ENCODE measurements around the gene SPRING1.

SPRING1 gene

GRCh38 chr12:116774020-116774419 is 36.2 kb upstream of the SPRING1 start:
- TF ChIP-seq CTCF (IDR thresholded peaks at IDR 0.05; ENCODE audit: control insufficient read depth, extremely low read depth, insufficient read depth): no peak
- no peak overlapping the region for H3K4me3 ChIP-seq (ENCODE audit: low read depth, low read length)
- no peak for DNase-seq (ENCODE audit: low read depth)

- TF ChIP-seq CTCF (IDR thresholded peaks at IDR 0.05; ENCODE audit: control insufficient read depth, extremely low read depth, insufficient read depth): peak; percentile 32
- DNase-seq (ENCODE audit: low read depth): peak; percentile 89
Measured at GRCh38 chr12:116773276-116773731, 35.4 kb upstream of the SPRING1 start.

GRCh38 chr12:116771651-116772050 is 33.8 kb upstream of the SPRING1 start:
- no peak overlapping the region for H3K4me3 ChIP-seq (ENCODE audit: low read depth, low read length)
- no peak for DNase-seq (ENCODE audit: low read depth)
- no peak for TF ChIP-seq CTCF (IDR thresholded peaks at IDR 0.05; ENCODE audit: control insufficient read depth, extremely low read depth, insufficient read depth)

More at GRCh38 chr12:116773276-116773731, 35.4 kb upstream of the SPRING1 start:
- no peak overlapping the region for H3K4me3 ChIP-seq (ENCODE audit: low read depth, low read length)

GRCh38 chr12:116766746-116767145 is 28.9 kb upstream of the SPRING1 start:
- TF ChIP-seq CTCF (IDR thresholded peaks at IDR 0.05; ENCODE audit: control insufficient read depth, extremely low read depth, insufficient read depth): no peak
- H3K4me3 ChIP-seq (ENCODE audit: low read depth, low read length): no peak overlapping the region
- no peak for DNase-seq (ENCODE audit: low read depth)

- no peak for DNase-seq (ENCODE audit: low read depth)
- H3K4me3 ChIP-seq (ENCODE audit: low read depth, low read length): no peak overlapping the region
- TF ChIP-seq CTCF (IDR thresholded peaks at IDR 0.05; ENCODE audit: control insufficient read depth, extremely low read depth, insufficient read depth): no peak
Measured at GRCh38 chr12:116766285-116766684, 28.4 kb upstream of the SPRING1 start.

- TF ChIP-seq CTCF (IDR thresholded peaks at IDR 0.05; ENCODE audit: control insufficient read depth, extremely low read depth, insufficient read depth): no peak
- H3K4me3 ChIP-seq (ENCODE audit: low read depth, low read length): no peak overlapping the region
- no peak for DNase-seq (ENCODE audit: low read depth)
Measured at GRCh38 chr12:116765271-116765670, 27.4 kb upstream of the SPRING1 start.

- TF ChIP-seq CTCF (IDR thresholded peaks at IDR 0.05; ENCODE audit: control insufficient read depth, extremely low read depth, insufficient read depth): no peak
- no peak overlapping the region for H3K4me3 ChIP-seq (ENCODE audit: low read depth, low read length)
- no peak for DNase-seq (ENCODE audit: low read depth)
Measured at GRCh38 chr12:116761499-116761898, 23.6 kb upstream of the SPRING1 start.
